ENCODE data around the gene PLEKHS1.

- no peak for TF ChIP-seq CTCF (IDR thresholded peaks at IDR 0.05)
- no peak for TF ChIP-seq POLR2AphosphoS5 (IDR thresholded peaks at IDR 0.05)
- TF ChIP-seq POLR2A (IDR thresholded peaks at IDR 0.05), result no peak
- TF ChIP-seq EP300 (IDR thresholded peaks at IDR 0.05), result no peak
Measured at GRCh38 chr10:113732160-113732881, 19.2 kb upstream of the PLEKHS1 start.

All from gastroesophageal sphincter (tissue), 3 donors.